ENCODE measurements around the gene IGFLR1.

IGFLR1 gene

GRCh38 chr19:35742121-35742724 lies at the start of gene IGFLR1:
TSS of gene IGFLR1 (minus strand) at chr19:35742452. CDS start at chr19:35741180, 1,272 bp downstream.
- DNase-seq (ENCODE audit: low read depth in 1 of 2, low spot score in 1 of 2), result peak in 1 of 2 donors; percentile 56

DNA sequence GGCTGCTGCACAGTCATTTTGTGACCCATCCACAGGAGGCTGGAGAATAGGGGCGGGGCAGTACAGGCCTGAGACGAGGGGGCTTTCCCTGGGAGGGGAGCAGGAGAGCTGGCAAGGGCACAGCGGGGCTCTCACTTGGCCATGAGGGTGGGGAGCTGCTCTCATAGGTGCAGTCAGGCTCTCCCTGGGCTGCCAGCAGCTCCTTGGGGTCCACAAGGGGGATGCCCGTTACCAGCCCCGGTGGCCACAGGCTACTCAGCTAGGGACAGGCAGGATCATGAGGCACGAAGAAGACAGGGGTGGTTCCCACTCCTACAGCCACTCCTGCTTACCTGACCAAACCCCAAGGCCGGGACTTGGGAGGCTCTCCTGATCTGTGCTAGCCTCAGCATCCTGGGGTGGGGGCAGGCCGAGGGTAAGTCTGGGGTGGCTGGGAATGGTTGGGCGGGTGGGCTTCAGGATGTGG lies 49.6 kb upstream of the IGFLR1 start:
- no peak for DNase-seq (ENCODE audit: low read depth in 1 of 2, low spot score in 1 of 2)

- no peak for DNase-seq (ENCODE audit: low read depth in 1 of 2, low spot score in 1 of 2)
Observed at GRCh38 chr19:35790981-35791813, 48.9 kb upstream of the IGFLR1 start.

- no peak for DNase-seq (ENCODE audit: low read depth in 1 of 2, low spot score in 1 of 2)
Observed at GRCh38 chr19:35789978-35790944, 48.0 kb upstream of the IGFLR1 start.

- DNase-seq (ENCODE audit: low read depth in 1 of 2, low spot score in 1 of 2), result no peak
Observed at GRCh38 chr19:35789195-35789977, 47.1 kb upstream of the IGFLR1 start.

GRCh38 chr19:35788205-35788960 lies 46.1 kb upstream of the IGFLR1 start:
- no peak for DNase-seq (ENCODE audit: low read depth in 1 of 2, low spot score in 1 of 2)

GRCh38 chr19:35787227-35787799 lies 45.1 kb upstream of the IGFLR1 start:
- DNase-seq (ENCODE audit: low read depth in 1 of 2, low spot score in 1 of 2), result no peak

GRCh38 chr19:35786299-35787160 lies 44.3 kb upstream of the IGFLR1 start:
- no peak for DNase-seq (ENCODE audit: low read depth in 1 of 2, low spot score in 1 of 2)

- DNase-seq (ENCODE audit: low read depth in 1 of 2, low spot score in 1 of 2), result no peak
Observed at GRCh38 chr19:35785339-35785627, 43.0 kb upstream of the IGFLR1 start.

DNA sequence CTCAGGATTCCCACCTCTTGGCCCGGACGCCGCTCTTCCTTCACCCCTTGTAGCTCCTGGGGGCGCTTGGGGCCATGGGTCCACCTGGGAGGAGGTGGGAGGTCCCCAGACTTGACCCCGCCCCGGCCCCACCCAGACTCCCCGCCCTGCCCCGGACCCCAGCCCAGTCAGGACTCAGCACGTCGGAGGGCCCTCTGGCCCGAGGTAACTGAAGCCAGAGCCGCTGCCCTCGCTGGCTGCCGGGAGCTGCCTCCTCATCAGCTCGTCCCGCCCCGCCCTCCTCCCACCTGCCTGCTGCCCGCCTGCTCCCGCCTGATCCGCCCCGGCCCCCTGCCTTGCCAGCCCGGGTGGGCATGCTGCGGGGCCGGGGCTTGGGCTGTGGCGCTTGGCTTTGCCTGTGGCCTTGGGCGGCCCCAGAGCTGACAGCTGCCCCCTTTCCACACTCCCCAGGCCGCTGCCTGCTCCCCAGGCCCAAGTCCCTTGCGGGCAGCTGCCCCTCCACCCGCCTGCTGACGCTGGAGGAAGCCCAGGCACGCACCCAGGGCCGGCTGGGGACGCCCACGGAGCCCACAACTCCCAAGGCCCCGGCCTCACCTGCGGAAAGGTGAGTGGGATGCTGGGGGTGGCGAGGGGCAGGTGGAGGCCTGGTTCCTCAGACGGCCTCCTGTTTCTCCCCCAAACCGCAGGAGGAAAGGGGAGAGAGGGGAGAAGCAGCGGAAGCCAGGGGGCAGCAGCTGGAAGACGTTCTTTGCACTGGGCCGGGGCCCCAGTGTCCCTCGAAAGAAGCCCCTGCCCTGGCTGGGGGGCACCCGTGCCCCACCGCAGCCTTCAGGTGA lies 42.5 kb upstream of the IGFLR1 start:
- no peak for DNase-seq (ENCODE audit: low read depth in 1 of 2, low spot score in 1 of 2)

DNA sequence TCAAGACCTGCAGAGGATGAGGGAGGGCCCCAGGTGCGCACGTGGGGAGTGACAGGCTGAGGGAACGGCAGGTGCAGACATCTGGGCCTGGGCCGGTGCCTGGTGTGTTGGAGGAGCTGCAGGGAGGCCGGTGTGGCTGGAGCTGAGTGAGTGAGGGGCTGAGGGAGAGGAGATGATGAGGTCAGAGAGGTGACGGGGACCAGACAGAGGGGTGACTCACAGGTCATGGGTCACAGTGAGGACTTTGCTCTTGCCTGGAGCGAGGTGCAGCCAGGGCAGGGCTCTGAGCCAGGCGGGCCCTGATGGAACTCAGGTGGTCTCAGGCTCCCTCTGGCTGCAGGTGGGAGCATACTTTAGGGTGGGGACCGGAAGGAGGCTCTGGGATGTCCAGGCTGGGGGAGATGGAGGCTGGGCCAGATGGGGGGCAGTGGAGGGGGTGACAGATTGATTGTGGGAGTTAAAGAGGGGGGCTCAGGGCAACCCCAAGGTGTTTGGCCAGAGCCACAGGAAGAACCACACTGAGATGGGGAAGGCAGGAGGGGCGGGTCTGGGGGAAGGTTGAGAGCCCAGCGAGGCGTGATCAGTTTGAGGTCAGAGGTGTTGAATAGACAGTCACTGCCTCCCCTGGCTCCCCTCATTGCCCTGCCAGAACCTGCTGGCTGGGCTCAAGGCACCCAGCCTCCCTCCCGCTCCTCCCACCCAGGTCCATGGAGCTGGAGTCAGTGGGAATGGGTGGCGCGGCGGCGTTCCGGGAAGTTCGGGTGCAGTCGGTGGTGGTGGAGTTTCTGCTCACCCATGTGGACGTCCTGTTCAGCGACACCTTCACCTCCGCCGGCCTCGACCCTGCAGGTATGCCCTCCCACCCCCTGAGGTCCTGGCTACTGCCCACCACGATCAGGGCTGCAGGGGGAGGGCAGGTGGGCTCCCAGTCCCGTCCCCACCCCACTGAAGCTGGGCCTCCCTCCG lies 41.5 kb upstream of the IGFLR1 start:
- DNase-seq (ENCODE audit: low read depth in 1 of 2, low spot score in 1 of 2), result no peak

GRCh38 chr19:35782589-35782988 lies 40.3 kb upstream of the IGFLR1 start:
- no peak for DNase-seq (ENCODE audit: low read depth in 1 of 2, low spot score in 1 of 2)

DNA sequence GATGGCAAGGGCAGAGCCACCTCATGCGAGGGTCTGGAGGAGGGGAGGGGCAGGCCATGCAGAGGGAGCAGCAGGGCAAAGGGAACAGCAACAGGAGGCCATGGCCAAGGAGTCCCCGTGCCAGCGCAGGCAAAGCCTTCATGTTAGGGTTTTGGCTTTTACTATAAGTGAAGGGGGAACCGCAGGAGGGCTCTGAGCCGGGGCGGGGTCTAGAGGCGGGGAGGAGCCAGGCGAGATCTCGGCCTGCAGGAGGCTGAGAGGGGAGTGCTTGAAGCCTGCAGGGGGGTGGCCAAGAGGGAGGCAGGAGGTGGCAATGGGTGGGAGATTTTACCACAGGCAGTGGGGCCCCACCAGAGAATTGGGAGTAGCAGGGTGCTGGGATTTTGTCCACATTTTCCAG lies 39.4 kb upstream of the IGFLR1 start:
- no peak for DNase-seq (ENCODE audit: low read depth in 1 of 2, low spot score in 1 of 2)

- DNase-seq (ENCODE audit: low read depth in 1 of 2, low spot score in 1 of 2), result no peak
Observed at GRCh38 chr19:35780717-35781116, 38.5 kb upstream of the IGFLR1 start.

- DNase-seq (ENCODE audit: low read depth in 1 of 2, low spot score in 1 of 2), result no peak
Observed at GRCh38 chr19:35780058-35780457, 37.8 kb upstream of the IGFLR1 start.

DNA sequence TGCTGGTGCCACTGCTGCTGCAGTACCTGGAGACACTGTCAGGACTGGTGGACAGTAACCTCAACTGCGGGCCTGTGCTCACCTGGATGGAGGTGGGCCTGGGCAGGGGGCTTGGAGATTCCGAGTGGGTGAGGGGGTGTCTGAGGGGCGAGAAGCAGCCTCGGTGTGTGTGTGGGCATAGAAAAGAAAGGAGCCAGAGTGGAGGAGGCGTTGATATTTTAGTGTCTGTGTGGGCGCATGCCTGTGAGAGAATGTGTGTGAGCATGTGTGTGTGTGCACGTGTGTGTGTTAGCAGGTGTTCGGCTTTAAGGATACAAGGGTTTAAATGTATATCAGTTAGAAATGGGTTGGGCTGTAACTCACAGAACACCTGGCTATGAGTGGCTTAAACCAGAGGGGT lies 36.8 kb upstream of the IGFLR1 start:
- DNase-seq (ENCODE audit: low read depth in 1 of 2, low spot score in 1 of 2), result no peak

GRCh38 chr19:35777961-35778360 lies 35.7 kb upstream of the IGFLR1 start:
- no peak for DNase-seq (ENCODE audit: low read depth in 1 of 2, low spot score in 1 of 2)
